ENCODE data around the gene PAXIP1.
"Not testable (repeated sequence)": the region's sequence is repeated elsewhere in the genome, so short reads cannot be mapped to it uniquely, and the experiment has no call there.

The PAXIP1 gene

GRCh38 chr7:154950960-154951359 is 52.0 kb downstream of the PAXIP1 start:
- in situ Hi-C loops (cut with MboI; ENCODE audit: low sequenced_read_pairs): no loop called here

GRCh38 chr7:154947604-154948003 is 55.3 kb downstream of the PAXIP1 start:
- in situ Hi-C loops (cut with MboI; ENCODE audit: low sequenced_read_pairs): no loop called here

GRCh38 chr7:154946166-154946565 is 56.8 kb downstream of the PAXIP1 start:
- in situ Hi-C loops (cut with MboI; ENCODE audit: low sequenced_read_pairs): no loop called here

GRCh38 chr7:154943906-154944305 is 59.0 kb downstream of the PAXIP1 start:
- in situ Hi-C loops (cut with MboI; ENCODE audit: low sequenced_read_pairs): no loop called here

GRCh38 chr7:154942691-154943090 is 60.2 kb downstream of the PAXIP1 start:
- in situ Hi-C loops (cut with MboI; ENCODE audit: low sequenced_read_pairs): no loop called here

GRCh38 chr7:154937837-154938236 is 65.1 kb downstream of the PAXIP1 start:
- in situ Hi-C loops (cut with MboI; ENCODE audit: low sequenced_read_pairs): no loop called here

GRCh38 chr7:154934353-154934952 is 68.5 kb downstream of the PAXIP1 start:
- in situ Hi-C loops (cut with MboI; ENCODE audit: low sequenced_read_pairs): not testable (repeated sequence)

GRCh38 chr7:154931906-154932305 is 71.0 kb downstream of the PAXIP1 start:
- in situ Hi-C loops (cut with MboI; ENCODE audit: low sequenced_read_pairs): no loop called here

- in situ Hi-C loops (cut with MboI; ENCODE audit: low sequenced_read_pairs): no loop called here
These were observed 73.8 kb downstream of the PAXIP1 start for GRCh38 chr7:154929006-154929726.

- in situ Hi-C loops (cut with MboI; ENCODE audit: low sequenced_read_pairs): no loop called here
These were observed 74.6 kb downstream of the PAXIP1 start for GRCh38 chr7:154928136-154929005.

- in situ Hi-C loops (cut with MboI; ENCODE audit: low sequenced_read_pairs): no loop called here
These were observed 75.2 kb downstream of the PAXIP1 start for GRCh38 chr7:154927624-154928125.

GRCh38 chr7:154922472-154922871 is 80.5 kb downstream of the PAXIP1 start:
- in situ Hi-C loops (cut with MboI; ENCODE audit: low sequenced_read_pairs): not testable (repeated sequence)

GRCh38 chr7:154919344-154920225 is 83.3 kb downstream of the PAXIP1 start:
- in situ Hi-C loops (cut with MboI; ENCODE audit: low sequenced_read_pairs): no loop called here

GRCh38 chr7:154918741-154919140 is 84.2 kb downstream of the PAXIP1 start:
- in situ Hi-C loops (cut with MboI; ENCODE audit: low sequenced_read_pairs): no loop called here

GRCh38 chr7:154918266-154918665 is 84.7 kb downstream of the PAXIP1 start:
- in situ Hi-C loops (cut with MboI; ENCODE audit: low sequenced_read_pairs): no loop called here

- in situ Hi-C loops (cut with MboI; ENCODE audit: low sequenced_read_pairs): no loop called here
These were observed 85.1 kb downstream of the PAXIP1 start for GRCh38 chr7:154917808-154918160.

- in situ Hi-C loops (cut with MboI; ENCODE audit: low sequenced_read_pairs): no loop called here
These were observed 85.8 kb downstream of the PAXIP1 start for GRCh38 chr7:154916856-154917807.

GRCh38 chr7:154916381-154916780 is 86.5 kb downstream of the PAXIP1 start:
- in situ Hi-C loops (cut with MboI; ENCODE audit: low sequenced_read_pairs): no loop called here

- in situ Hi-C loops (cut with MboI; ENCODE audit: low sequenced_read_pairs): no loop called here
These were observed 87.3 kb downstream of the PAXIP1 start for GRCh38 chr7:154915600-154915999.

- in situ Hi-C loops (cut with MboI; ENCODE audit: low sequenced_read_pairs): no loop called here
These were observed 87.9 kb downstream of the PAXIP1 start for GRCh38 chr7:154914996-154915380.
